IMR-90 (cell line): Measurements from ENCODE around the gene IDH3G. TPM values are rescaled to one million over a fixed set of nuclear protein-coding genes. Genes with fewer than 3 reads are reported as not detected.

Source experiments
- ATAC-seq: fragments of 200-7000 bp; cut with Tn5 transposase; 2 replicates; pipeline ENCODE4 v1.9.1; 2020; ENCODE audit warnings: low read depth, mild to moderate bottlenecking, moderate library complexity
- BruUV-seq: library from RNA; stranded (reverse); fragments of 400-500 nt; replicated peaks from 2 replicates; lab custom pipeline; 2021; lab: Mats Ljungman, UMichigan
- CTCF ChIA-PET: fragments of 300-600 bp; formaldehyde crosslinking; extraction: SDS; loops from one replicate; lab custom pipeline; 2021; ENCODE audit warnings: antibody characterized with exemption; lab: Yijun Ruan, JAX
- POLR2A ChIA-PET: fragments of 300-600 bp; sonication (Branson Sonifier 250); formaldehyde crosslinking; loops from one replicate; lab custom pipeline; 2022; ENCODE audit warnings: antibody characterized with exemption; ENCODE audit not compliant: unreplicated experiment; lab: Charles Lee
- DNase-seq: peaks from one replicate; pipeline ENCODE4 v3.0.0; 2013
- H2AFZ ChIP-seq: replicated peaks from 2 replicates; pipeline ENCODE3; 2013; ENCODE audit warnings: low read length, mild to moderate bottlenecking; ENCODE audit not compliant: poor library complexity
- H2AK5ac ChIP-seq: 2 replicates; pipeline ENCODE4 v1.6.1; 2013; ENCODE audit warnings: low read depth, low read length, inconsistent platforms
- H2AK9ac ChIP-seq: replicated peaks from 2 replicates; pipeline ENCODE3; 2013; ENCODE audit warnings: mild to moderate bottlenecking, low read depth, low read length, moderate library complexity; ENCODE audit not compliant: poor library complexity
- H2BK120ac ChIP-seq: 2 replicates; pipeline ENCODE4 v1.6.1; 2013; ENCODE audit warnings: low read depth, low read length, inconsistent platforms
- H2BK15ac ChIP-seq: 3 replicates; pipeline ENCODE4 v1.6.1; 2013; ENCODE audit warnings: low read depth, low read length, inconsistent platforms
- H2BK20ac ChIP-seq: 2 replicates; pipeline ENCODE4 v1.6.1; 2013; ENCODE audit warnings: low read depth, mild to moderate bottlenecking, inconsistent platforms, low read length, moderate library complexity
- H2BK5ac ChIP-seq: 2 replicates; pipeline ENCODE4 v1.6.1; 2013; ENCODE audit warnings: mild to moderate bottlenecking, low read depth, low read length, inconsistent platforms; ENCODE audit not compliant: poor library complexity, severe bottlenecking
- H3K14ac ChIP-seq: replicated peaks from 2 replicates; pipeline ENCODE4 v1.6.1; 2013; ENCODE audit warnings: low read depth, low read length, inconsistent platforms
- H3K18ac ChIP-seq: 2 replicates; pipeline ENCODE4 v1.6.1; 2013; ENCODE audit warnings: low read depth, low read length, control low read depth
- H3K23ac ChIP-seq: 2 replicates; pipeline ENCODE4 v1.6.1; 2013; ENCODE audit warnings: low read depth, low read length, inconsistent platforms
- H3K27ac ChIP-seq: 2 replicates; pipeline ENCODE4 v1.5.1; 2013; ENCODE audit warnings: mild to moderate bottlenecking, control low read depth, low read length; ENCODE audit not compliant: insufficient read depth
- H3K27me3 ChIP-seq: 2 replicates; pipeline ENCODE4 v1.6.1; 2013; ENCODE audit warnings: low read length; ENCODE audit not compliant: control insufficient read depth, insufficient read depth
- H3K36me3 ChIP-seq: 2 replicates; pipeline ENCODE4 v1.6.1; 2013; ENCODE audit warnings: low read length, mixed read lengths; ENCODE audit not compliant: control insufficient read depth, insufficient read depth
- H3K4ac ChIP-seq: 2 replicates; pipeline ENCODE4 v1.6.1; 2013; ENCODE audit warnings: low read depth, low read length, inconsistent platforms
- H3K4me1 ChIP-seq: 2 replicates; pipeline ENCODE4 v1.6.1; 2013; ENCODE audit warnings: low read length, mixed read lengths; ENCODE audit not compliant: control insufficient read depth, insufficient read depth
- H3K4me2 ChIP-seq: 2 replicates; pipeline ENCODE4 v1.6.1; 2013; ENCODE audit warnings: low read depth, mild to moderate bottlenecking, control low read depth, low read length, moderate library complexity
- H3K4me3 ChIP-seq: 2 replicates; pipeline ENCODE4 v1.5.1; 2013; ENCODE audit warnings: low read depth, mild to moderate bottlenecking, control low read depth, low read length, moderate library complexity; ENCODE audit not compliant: insufficient read depth
- H3K56ac ChIP-seq: 2 replicates; pipeline ENCODE4 v1.6.1; 2013; ENCODE audit warnings: low read length, inconsistent platforms; ENCODE audit not compliant: insufficient read depth; ENCODE audit errors: extremely low read depth
- H3K79me1 ChIP-seq, 2 experiments: 2 replicates each; pipeline ENCODE4 v1.6.1; 2013; ENCODE audit warnings: low read length in 2 of 2, inconsistent platforms in 1 of 2, low read depth in 1 of 2
- H3K9ac ChIP-seq: 2 replicates; pipeline ENCODE4 v1.6.1; 2013; ENCODE audit warnings: low read depth, low read length, control low read depth
- H3K9me1 ChIP-seq: 2 replicates; pipeline ENCODE4 v1.6.1; 2013; ENCODE audit warnings: low read length, inconsistent platforms; ENCODE audit not compliant: insufficient read depth
- H3K9me3 ChIP-seq: 2 replicates; pipeline ENCODE4 v1.6.1; 2013; ENCODE audit warnings: low read length; ENCODE audit not compliant: control insufficient read depth, insufficient read depth
- H4K20me1 ChIP-seq: 2 replicates; pipeline ENCODE4 v1.6.1; 2013; ENCODE audit warnings: low read length, inconsistent platforms; ENCODE audit not compliant: insufficient read depth
- H4K5ac ChIP-seq: 2 replicates; pipeline ENCODE4 v1.6.1; 2013; ENCODE audit warnings: mild to moderate bottlenecking, low read depth, low read length, control low read depth
- H4K8ac ChIP-seq, 2 experiments: 2 replicates each; pipeline ENCODE4 v1.6.1; 2013; ENCODE audit warnings: low read depth in 2 of 2, low read length in 2 of 2, control low read depth in 1 of 2, inconsistent platforms in 1 of 2
- H4K91ac ChIP-seq: 2 replicates; pipeline ENCODE4 v1.6.1; 2013; ENCODE audit warnings: low read depth, low read length, inconsistent platforms; ENCODE audit not compliant: insufficient read depth
- BHLHE40 ChIP-seq: fragments of 150-350 bp; IDR thresholded peaks from 2 replicates; pipeline ENCODE4 v1.6.1; 2016; ENCODE audit warnings: mild to moderate bottlenecking, low read depth, low read length
- CEBPB ChIP-seq: IDR thresholded peaks from 2 replicates; pipeline ENCODE4 v1.6.1; 2012; ENCODE audit warnings: low read depth, low read length, improper control_type of control experiment
- CHD1 ChIP-seq: IDR thresholded peaks from 2 replicates; pipeline ENCODE4 v1.6.1; 2012; ENCODE audit warnings: low read depth, low read length, improper control_type of control experiment
- CTCF ChIP-seq: conservative IDR thresholded peaks from 2 replicates; pipeline ENCODE4 v1.5.1; 2012; ENCODE audit warnings: mild to moderate bottlenecking, low read depth, low read length, improper control_type of control experiment
- ELK1 ChIP-seq: fragments of 150-350 bp; IDR thresholded peaks from 2 replicates; pipeline ENCODE4 v1.6.1; 2016; ENCODE audit warnings: low read depth, mild to moderate bottlenecking, low read length, moderate library complexity, borderline replicate concordance
- FOS ChIP-seq: fragments of 150-350 bp; IDR thresholded peaks from 2 replicates; pipeline ENCODE4 v1.6.1; 2016; ENCODE audit warnings: low read depth, low read length
- MAFK ChIP-seq: IDR thresholded peaks from 2 replicates; pipeline ENCODE4 v1.6.1; 2012; ENCODE audit warnings: low read depth, low read length, improper control_type of control experiment
- MAZ ChIP-seq: IDR thresholded peaks from 2 replicates; pipeline ENCODE4 v1.6.1; 2012; ENCODE audit warnings: low read depth, mild to moderate bottlenecking, low read length, improper control_type of control experiment, moderate library complexity, borderline replicate concordance
- MXI1 ChIP-seq: IDR thresholded peaks from 2 replicates; pipeline ENCODE4 v1.6.1; 2012; ENCODE audit warnings: low read depth, mild to moderate bottlenecking, low read length, moderate library complexity, borderline replicate concordance
- NFE2L2 ChIP-seq: fragments of 150-350 bp; IDR thresholded peaks from 2 replicates; pipeline ENCODE4 v1.6.1; 2016; ENCODE audit warnings: low read depth, mild to moderate bottlenecking, low read length
- POLR2A ChIP-seq: IDR thresholded peaks from 2 replicates; pipeline ENCODE4 v1.6.1; 2012; ENCODE audit warnings: mild to moderate bottlenecking, low read depth, low read length
- RAD21 ChIP-seq: IDR thresholded peaks from 2 replicates; pipeline ENCODE4 v1.6.1; 2012; ENCODE audit warnings: low read length, improper control_type of control experiment
- RCOR1 ChIP-seq: IDR thresholded peaks from 2 replicates; pipeline ENCODE4 v1.6.1; 2012; ENCODE audit warnings: mild to moderate bottlenecking, low read length, improper control_type of control experiment; ENCODE audit not compliant: insufficient replicate concordance
- RFX5 ChIP-seq: IDR thresholded peaks from 2 replicates; pipeline ENCODE4 v1.8.0; 2012; ENCODE audit warnings: low read depth, mild to moderate bottlenecking, low read length, moderate library complexity
- SMC3 ChIP-seq: fragments of 150-350 bp; IDR thresholded peaks from 2 replicates; pipeline ENCODE4 v1.6.1; 2016; ENCODE audit warnings: low read depth, mild to moderate bottlenecking, antibody characterized with exemption, low read length, moderate library complexity
- WGBS, 2 experiments: methylation state at CpG; one replicate each; pipeline versions ENCODE4 v1.1.5 to v1.1.7; 2013; ENCODE audit warnings: missing lambda C conversion rate in 2 of 2; ENCODE audit not compliant: insufficient read length in 1 of 2; ENCODE audit errors: extremely low coverage in 2 of 2; 5-methylcytosine and 5-hydroxymethylcytosine counted together
- dilution Hi-C: fragments of 300-500 bp; cut with HindIII; formaldehyde crosslinking; loops from one replicate; pipeline ENCODE4 v1.14.3; 2018; ENCODE audit warnings: low sequenced_read_pairs; ENCODE audit not compliant: unreplicated experiment
- in situ Hi-C: fragments of 300-500 bp; cut with MboI; formaldehyde crosslinking; loops from 3 replicates; pipeline ENCODE4 v1.14.3; 2019; ENCODE audit warnings: low sequenced_read_pairs, inconsistent platforms, mixed read lengths
- intact Hi-C: fragments of 100-400 bp; cut with micrococcal nuclease; formaldehyde crosslinking; loops from 2 replicates; pipeline ENCODE4 v1.10.0; 2022
- polyA plus RNA-seq, 3 experiments: library from polyadenylated mRNA; depleted of rRNA; stranded (reverse); fragments of >200 nt; gene quantifications; 2 replicates each; pipeline ENCODE4 v1.2.3, GENCODE V29; 2012; ENCODE audit warnings: low replicate concordance in 1 of 3
- total RNA-seq: library from RNA; depleted of rRNA; stranded (reverse); fragments of >200 nt; gene quantifications from 2 replicates; pipeline ENCODE4 v1.2.3, GENCODE V29; 2012

The IDH3G gene
- total and polyA plus RNA-seq, 2 of the 4 experiments (the other 2 are of a cell fraction), result 79.4 to 85.7 TPM

- Histone ChIP-seq H3K4me1 (no peaks in the 10 kb centered on the region), H4K20me1 (no peaks in the 10 kb centered on the region), H4K91ac (no peak overlapping the region), H3K9me1 (no peaks in the 10 kb centered on the region), H3K36me3 (peaks cover 2% of the 10 kb centered on the region; the same call in 1 of the 2 replicates), H3K27ac (no peak overlapping the region), H3K14ac (no peak overlapping the region), H3K56ac (no peak overlapping the region), H3K4ac (no peak overlapping the region), H2BK15ac (no peak overlapping the region), H2BK20ac (no peak overlapping the region), H3K4me2 (no peak overlapping the region), H3K27me3 (no peaks in the 10 kb centered on the region), H3K18ac (no peak overlapping the region), H3K4me3 (no peak overlapping the region), H2AFZ (no peak overlapping the region), H2AK5ac (no peak overlapping the region; the same call in 1 of the 2 replicates), H4K5ac (no peak overlapping the region), H2BK120ac (no peak overlapping the region), H4K8ac (no peak overlapping the region; a peak in 1 of 4 replicates), H3K9me3 (no peaks in the 10 kb centered on the region; the same call in 1 of the 2 replicates), H3K79me1 (no peaks in the 10 kb centered on the region), H2AK9ac (no peak overlapping the region), H3K9ac (no peak overlapping the region), H2BK5ac (no peak overlapping the region), H3K23ac (no peak overlapping the region)
- in situ Hi-C loops (no loop called here), intact Hi-C loops (no loop called here), dilution Hi-C loops (no loop called here)
- DNase-seq (no peak), ATAC-seq (no peak)
- 86% methylated on average over 10 of the region's 18 CpGs; no CpG with 5 or more reads in 1 of the 2 experiments for WGBS, 2 experiments
- no TSS peak for BruUV-seq
- ChIA-PET CTCF (interaction anchor here (0.6 kb wide), 1 partner anchor 35 kb away, joined by 5 read pairs; no protein-coding TSS in a partner anchor), POLR2A (no interaction called here)
- TF ChIP-seq CHD1 (no peak), NFE2L2 (no peak), RCOR1 (no peak), RAD21 (no peak), RFX5 (no peak), MAZ (no peak), SMC3 (no peak), ELK1 (no peak), MXI1 (no peak), FOS (no peak), MAFK (no peak), CTCF (no peak), BHLHE40 (no peak), CEBPB (no peak), POLR2A (no peak)
Observed at GRCh38 chrX:153779891-153780677, 14.1 kb downstream of the IDH3G start.
